22Rv1 (cell line): ENCODE measurements around the gene NT5C1B.

Experiments used
- ZFX ChIP-seq: fragments of 450-650 bp; IDR thresholded peaks from 2 replicates; pipeline ENCODE4 v1.6.1; 2017; ENCODE audit warnings: antibody characterized with exemption, borderline replicate concordance
- TF ChIP-seq, protein P1 (sequence below): fragments of 450-650 bp; IDR thresholded peaks from 2 replicates; pipeline ENCODE4 v1.5.1; 2017; ENCODE audit warnings: mild to moderate bottlenecking

DNA sequence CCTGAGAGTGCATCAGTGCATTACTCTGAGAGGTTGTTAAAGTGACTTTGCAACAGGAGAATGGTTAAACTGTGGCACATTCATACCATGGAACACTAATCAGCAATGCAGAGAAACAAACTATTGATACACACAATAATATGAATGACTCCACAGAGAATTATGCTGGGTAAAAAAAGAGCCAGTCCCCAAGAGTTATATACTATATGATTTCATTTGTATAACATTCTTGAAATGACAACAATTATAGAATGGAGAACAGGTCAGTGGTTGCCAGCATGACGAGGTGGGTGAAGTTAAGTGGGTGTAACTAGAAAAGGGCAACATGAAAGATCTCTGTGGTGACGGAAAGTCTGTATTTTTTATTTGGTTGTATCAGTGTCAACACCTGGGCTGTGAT is 3.0 kb upstream of the NT5C1B start:
- TF ChIP-seq, protein P1, sequence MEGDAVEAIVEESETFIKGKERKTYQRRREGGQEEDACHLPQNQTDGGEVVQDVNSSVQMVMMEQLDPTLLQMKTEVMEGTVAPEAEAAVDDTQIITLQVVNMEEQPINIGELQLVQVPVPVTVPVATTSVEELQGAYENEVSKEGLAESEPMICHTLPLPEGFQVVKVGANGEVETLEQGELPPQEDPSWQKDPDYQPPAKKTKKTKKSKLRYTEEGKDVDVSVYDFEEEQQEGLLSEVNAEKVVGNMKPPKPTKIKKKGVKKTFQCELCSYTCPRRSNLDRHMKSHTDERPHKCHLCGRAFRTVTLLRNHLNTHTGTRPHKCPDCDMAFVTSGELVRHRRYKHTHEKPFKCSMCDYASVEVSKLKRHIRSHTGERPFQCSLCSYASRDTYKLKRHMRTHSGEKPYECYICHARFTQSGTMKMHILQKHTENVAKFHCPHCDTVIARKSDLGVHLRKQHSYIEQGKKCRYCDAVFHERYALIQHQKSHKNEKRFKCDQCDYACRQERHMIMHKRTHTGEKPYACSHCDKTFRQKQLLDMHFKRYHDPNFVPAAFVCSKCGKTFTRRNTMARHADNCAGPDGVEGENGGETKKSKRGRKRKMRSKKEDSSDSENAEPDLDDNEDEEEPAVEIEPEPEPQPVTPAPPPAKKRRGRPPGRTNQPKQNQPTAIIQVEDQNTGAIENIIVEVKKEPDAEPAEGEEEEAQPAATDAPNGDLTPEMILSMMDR = no peak
- no peak for TF ChIP-seq ZFX
